Uterus (tissue), 4 donors: ENCODE measurements around the gene LAMB4. TPM values are rescaled to one million over a fixed set of nuclear protein-coding genes. Genes with fewer than 3 reads are reported as not detected.

ENCODE experiments used
- DNase-seq, 2 donors: peaks; one replicate each; pipeline ENCODE4 v3.0.0-alpha.2; 2019 to 2020
- H3K27ac ChIP-seq, 2 donors: fragments of 200-600 bp; sonication (generic); 1 replicate in 1 of 2; 2 replicates in 1 of 2; pipeline ENCODE4 v1.5.1; 2016 to 2018
- H3K27me3 ChIP-seq, 2 donors: fragments of 200-600 bp; sonication (generic); one replicate each; pipeline ENCODE4 v1.5.1; 2018 to 2019; ENCODE audit warnings: control low read depth in 1 of 2
- H3K36me3 ChIP-seq, 2 donors: fragments of 200-600 bp; sonication (generic); one replicate each; pipeline ENCODE4 v1.5.1; 2019; ENCODE audit warnings: control low read depth in 1 of 2
- H3K4me1 ChIP-seq, 2 donors: fragments of 200-600 bp; sonication (generic); one replicate each; pipeline ENCODE4 v1.5.1; 2018 to 2019; ENCODE audit warnings: control low read depth in 1 of 2
- H3K4me3 ChIP-seq, 2 donors: fragments of 200-600 bp; sonication (generic); 1 replicate in 1 of 2; 2 replicates in 1 of 2; pipeline ENCODE4 v1.5.1; 2018 to 2019; ENCODE audit warnings: mild to moderate bottlenecking in 1 of 2
- H3K9me3 ChIP-seq, 2 donors: fragments of 200-600 bp; sonication (generic); one replicate each; pipeline ENCODE4 v1.5.1; 2019; ENCODE audit warnings: control low read depth in 1 of 2
- POLR2A ChIP-seq, 2 donors: fragments of 450-650 bp; IDR thresholded peaks; one replicate each; pipeline ENCODE4 v1.6.1; 2016; ENCODE audit warnings: antibody characterized with exemption in 2 of 2, mild to moderate bottlenecking in 1 of 2, moderate library complexity in 1 of 2
- intact Hi-C: fragments of 100-400 bp; cut with DNase I; formaldehyde crosslinking; loops from one replicate; pipeline ENCODE4 v1.15.1; 2023; ENCODE audit warnings: low total_unique reads
- total RNA-seq, 4 donors: library from RNA; depleted of rRNA in 3 of 4; stranded (reverse); fragments of >200 nt in 3 of 4; gene quantifications; one replicate each; pipeline versions ENCODE4 v1.1.0 to v1.2.4, GENCODE V29; 2014 to 2023
- TF ChIP-seq, protein P1 (sequence below), 4 experiments: fragments of 200-600 bp in 2 of 4; fragments of 450-650 bp in 2 of 4; sonication (generic) in 2 of 4; IDR thresholded peaks; one replicate each; pipeline ENCODE4 v1.5.1; 2016 to 2019; ENCODE audit warnings: antibody characterized with exemption in 4 of 4, mild to moderate bottlenecking in 2 of 4, moderate library complexity in 1 of 4
- donor health status: DM: yes; HTN: yes; CAD: no.

LAMB4 gene
- total RNA-seq, 4 donors from 2014 or later, result 0.59 to 0.90 TPM; not detected in 2

GRCh38 chr7:108122181-108122580 is 8.0 kb downstream of the LAMB4 start:
- no peaks in the 10 kb centered on the region for H3K36me3 ChIP-seq
- TF ChIP-seq, protein P1, sequence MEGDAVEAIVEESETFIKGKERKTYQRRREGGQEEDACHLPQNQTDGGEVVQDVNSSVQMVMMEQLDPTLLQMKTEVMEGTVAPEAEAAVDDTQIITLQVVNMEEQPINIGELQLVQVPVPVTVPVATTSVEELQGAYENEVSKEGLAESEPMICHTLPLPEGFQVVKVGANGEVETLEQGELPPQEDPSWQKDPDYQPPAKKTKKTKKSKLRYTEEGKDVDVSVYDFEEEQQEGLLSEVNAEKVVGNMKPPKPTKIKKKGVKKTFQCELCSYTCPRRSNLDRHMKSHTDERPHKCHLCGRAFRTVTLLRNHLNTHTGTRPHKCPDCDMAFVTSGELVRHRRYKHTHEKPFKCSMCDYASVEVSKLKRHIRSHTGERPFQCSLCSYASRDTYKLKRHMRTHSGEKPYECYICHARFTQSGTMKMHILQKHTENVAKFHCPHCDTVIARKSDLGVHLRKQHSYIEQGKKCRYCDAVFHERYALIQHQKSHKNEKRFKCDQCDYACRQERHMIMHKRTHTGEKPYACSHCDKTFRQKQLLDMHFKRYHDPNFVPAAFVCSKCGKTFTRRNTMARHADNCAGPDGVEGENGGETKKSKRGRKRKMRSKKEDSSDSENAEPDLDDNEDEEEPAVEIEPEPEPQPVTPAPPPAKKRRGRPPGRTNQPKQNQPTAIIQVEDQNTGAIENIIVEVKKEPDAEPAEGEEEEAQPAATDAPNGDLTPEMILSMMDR (IDR thresholded peaks at IDR 0.05), result no peak
- no peak for TF ChIP-seq POLR2A (IDR thresholded peaks at IDR 0.05)
- no peak overlapping the region for H3K4me3 ChIP-seq
- intact Hi-C loops, result no loop called here
- no peaks in the 10 kb centered on the region for H3K4me1 ChIP-seq
- no peaks in the 10 kb centered on the region for H3K9me3 ChIP-seq
- no peak overlapping the region for H3K27ac ChIP-seq
- no peak for DNase-seq
- no peaks in the 10 kb centered on the region for H3K27me3 ChIP-seq

- Histone ChIP-seq H3K9me3 (no peaks in the 10 kb centered on the region), H3K4me1 (no peaks in the 10 kb centered on the region), H3K27me3 (no peaks in the 10 kb centered on the region), H3K4me3 (no peak overlapping the region), H3K36me3 (no peaks in the 10 kb centered on the region), H3K27ac (no peak overlapping the region)
- intact Hi-C loops, result no loop called here
- TF ChIP-seq, protein P1 (IDR thresholded peaks at IDR 0.05), result no peak
- TF ChIP-seq POLR2A (IDR thresholded peaks at IDR 0.05), result no peak
- DNase-seq, result no peak
Observed at GRCh38 chr7:108120933-108121332, 9.2 kb downstream of the LAMB4 start.

GRCh38 chr7:108120196-108120595 is 10.0 kb downstream of the LAMB4 start:
- H3K9me3 ChIP-seq, result no peaks in the 10 kb centered on the region
- no peaks in the 10 kb centered on the region for H3K36me3 ChIP-seq
- TF ChIP-seq, protein P1 (IDR thresholded peaks at IDR 0.05), result no peak
- no peak for TF ChIP-seq POLR2A (IDR thresholded peaks at IDR 0.05)
- no peaks in the 10 kb centered on the region for H3K27me3 ChIP-seq
- intact Hi-C loops, result no loop called here
- H3K4me1 ChIP-seq, result no peaks in the 10 kb centered on the region
- H3K27ac ChIP-seq, result no peak overlapping the region
- no peak overlapping the region for H3K4me3 ChIP-seq
- no peak for DNase-seq

- no peak for DNase-seq
- no peaks in the 10 kb centered on the region for H3K9me3 ChIP-seq
- H3K4me1 ChIP-seq, result no peaks in the 10 kb centered on the region
- no peak overlapping the region for H3K4me3 ChIP-seq
- TF ChIP-seq, protein P1 (IDR thresholded peaks at IDR 0.05), result no peak
- no peak for TF ChIP-seq POLR2A (IDR thresholded peaks at IDR 0.05)
- H3K27me3 ChIP-seq, result no peaks in the 10 kb centered on the region
- H3K36me3 ChIP-seq, result no peaks in the 10 kb centered on the region
- no peak overlapping the region for H3K27ac ChIP-seq
- intact Hi-C loops, result no loop called here
Observed at GRCh38 chr7:108118959-108119358, 11.2 kb downstream of the LAMB4 start.

- Histone ChIP-seq H3K4me1 (no peaks in the 10 kb centered on the region), H3K36me3 (no peaks in the 10 kb centered on the region), H3K9me3 (no peaks in the 10 kb centered on the region), H3K27me3 (no peaks in the 10 kb centered on the region), H3K4me3 (no peak overlapping the region), H3K27ac (no peak overlapping the region)
- DNase-seq, result no peak
- no peak for TF ChIP-seq POLR2A (IDR thresholded peaks at IDR 0.05)
- TF ChIP-seq, protein P1 (IDR thresholded peaks at IDR 0.05), result no peak
- intact Hi-C loops, result no loop called here
Observed at GRCh38 chr7:108114117-108114841, 15.9 kb downstream of the LAMB4 start.
